GM19328 (cell line): Measurements from ENCODE around the gene CD63.
"Not testable (repeated sequence)": the region's sequence is repeated elsewhere in the genome, so short reads cannot be mapped to it uniquely, and the experiment has no call there.

ENCODE experiments used
- ATAC-seq: cut with Tn5 transposase; IDR thresholded peaks from one replicate; pipeline ENCODE4 v1.9.1; 2021; ENCODE audit warnings: mild to moderate bottlenecking, moderate library complexity; ENCODE audit not compliant: unreplicated experiment

Gene CD63

GRCh38 chr12:55728939-55729818 is at the start of gene CD63:
TSS of gene CD63 (minus strand) at chr12:55729009. CDS start at chr12:55728341, 668 bp downstream.
- ATAC-seq: peak; percentile 48

GRCh38 chr12:55777856-55778255 is 49.0 kb upstream of the CD63 start:
- ATAC-seq: no peak

- ATAC-seq: no peak
These were observed 42.9 kb upstream of the CD63 start for GRCh38 chr12:55771736-55772135.

- no peak for ATAC-seq
These were observed 38.3 kb upstream of the CD63 start for GRCh38 chr12:55767156-55767555.

- no peak for ATAC-seq
These were observed 37.0 kb upstream of the CD63 start for GRCh38 chr12:55765736-55766290.

- no peak for ATAC-seq
These were observed 33.8 kb upstream of the CD63 start for GRCh38 chr12:55762646-55763045.

GRCh38 chr12:55760663-55761062 is 31.9 kb upstream of the CD63 start:
- ATAC-seq: no peak

GRCh38 chr12:55758575-55758974 is 29.8 kb upstream of the CD63 start:
- ATAC-seq: not testable (repeated sequence)

GRCh38 chr12:55757701-55758100 is 28.9 kb upstream of the CD63 start:
- ATAC-seq: no peak

- no peak for ATAC-seq
These were observed 26.4 kb upstream of the CD63 start for GRCh38 chr12:55755246-55755645.

- no peak for ATAC-seq
These were observed 19.6 kb upstream of the CD63 start for GRCh38 chr12:55748230-55748993.

- no peak for ATAC-seq
These were observed 18.1 kb upstream of the CD63 start for GRCh38 chr12:55746913-55747231.

- ATAC-seq: no peak
These were observed 17.5 kb upstream of the CD63 start for GRCh38 chr12:55746174-55746912.

- no peak for ATAC-seq
These were observed 16.8 kb upstream of the CD63 start for GRCh38 chr12:55745361-55746173.

GRCh38 chr12:55744340-55745030 is 15.7 kb upstream of the CD63 start:
- ATAC-seq: no peak

- peak; percentile 49 for ATAC-seq
These were observed 14.9 kb upstream of the CD63 start for GRCh38 chr12:55743406-55744339.

GRCh38 chr12:55742719-55743405 is 14.1 kb upstream of the CD63 start, which contains the start of gene GDF11:
TSS of gene GDF11 (plus strand) at chr12:55743122. CDS start at chr12:55743317, 195 bp downstream.
- ATAC-seq: peak; percentile 30
